Endodermal cell (in vitro differentiated cells): ENCODE data around the gene CACNA2D4. TPM values are rescaled to one million over a fixed set of nuclear protein-coding genes. Genes with fewer than 3 reads are reported as not detected.
"Not testable (repeated sequence)": the region's sequence is repeated elsewhere in the genome, so short reads cannot be mapped to it uniquely, and the experiment has no call there.

Source experiments
- DNase-seq: peaks from one replicate; pipeline ENCODE4 v3.0.0-alpha.2; 2017
- H3K27ac ChIP-seq: 2 replicates; pipeline ENCODE4 v1.5.1; 2013; ENCODE audit warnings: mild to moderate bottlenecking, low read depth, low read length, moderate library complexity
- H3K27me3 ChIP-seq: 2 replicates; pipeline ENCODE4 v1.6.1; 2013; ENCODE audit warnings: mild to moderate bottlenecking, low read length, moderate library complexity; ENCODE audit not compliant: insufficient read depth, control insufficient read depth, poor library complexity, severe bottlenecking
- H3K36me3 ChIP-seq: 2 replicates; pipeline ENCODE4 v1.7.0; 2013; ENCODE audit warnings: mild to moderate bottlenecking, low read length, moderate library complexity; ENCODE audit not compliant: control insufficient read depth, insufficient read depth
- H3K4me1 ChIP-seq: one replicate; pipeline ENCODE4 v1.7.0; 2013; ENCODE audit warnings: low read length; ENCODE audit not compliant: control insufficient read depth, insufficient read depth
- H3K4me3 ChIP-seq: 2 replicates; pipeline ENCODE4 v1.5.1; 2013; ENCODE audit warnings: mild to moderate bottlenecking, low read length, moderate library complexity
- H3K9ac ChIP-seq: 2 replicates; pipeline ENCODE4 v1.6.1; 2013; ENCODE audit warnings: mild to moderate bottlenecking, low read length, moderate library complexity; ENCODE audit not compliant: poor library complexity, severe bottlenecking; ENCODE audit errors: extremely low read depth
- H3K9me3 ChIP-seq: 2 replicates; pipeline ENCODE4 v1.6.1; 2013; ENCODE audit warnings: mild to moderate bottlenecking, low read length, moderate library complexity; ENCODE audit not compliant: control insufficient read depth
- H3K27ac Mint-ChIP-seq: 2 replicates; pipeline ENCODE4 v1.8.0; 2020; ENCODE audit warnings: mixed read lengths
- H3K27me3 Mint-ChIP-seq: 2 replicates; pipeline ENCODE4 v1.8.0; 2021; ENCODE audit warnings: mild to moderate bottlenecking, mixed read lengths; ENCODE audit not compliant: insufficient read depth
- H3K36me3 Mint-ChIP-seq: 2 replicates; pipeline ENCODE4 v1.8.0; 2020; ENCODE audit warnings: low read depth, mixed read lengths
- H3K4me1 Mint-ChIP-seq: 2 replicates; pipeline ENCODE4 v1.8.0; 2020; ENCODE audit warnings: mixed read lengths
- H3K4me3 Mint-ChIP-seq: 2 replicates; pipeline ENCODE4 v1.8.0; 2020; ENCODE audit warnings: mild to moderate bottlenecking, moderate library complexity, mixed read lengths
- H3K9me3 Mint-ChIP-seq: 2 replicates; pipeline ENCODE4 v1.8.0; 2020; ENCODE audit warnings: mild to moderate bottlenecking, mixed read lengths
- WGBS, 2 experiments: methylation state at CpG; one replicate each; pipeline versions ENCODE4 v1.1.5 to v1.1.7; 2013; ENCODE audit warnings: missing lambda C conversion rate in 2 of 2, mixed read lengths in 1 of 2; ENCODE audit not compliant: insufficient coverage in 1 of 2, insufficient read length in 1 of 2; 5-methylcytosine and 5-hydroxymethylcytosine counted together
- total RNA-seq, 2 donors: library from RNA; stranded (reverse); fragmentation: NEBNext Ultra II Directional in 1 of 2; extraction: Animal tissue kit (Norgen Biotek cat#: 25700) in 1 of 2; gene quantifications; 2 replicates in 1 of 2; 3 replicates in 1 of 2; pipeline ENCODE4 v1.2.1, GENCODE V29; 2021
- TF ChIP-seq, protein P1 (sequence below): fragments of 200-600 bp; sonication (generic); conservative IDR thresholded peaks from 2 replicates; pipeline ENCODE4 v1.5.0; 2021; ENCODE audit warnings: antibody characterized with exemption, mild to moderate bottlenecking

CACNA2D4 gene
- total RNA-seq, 2 donors from 2014 or later, result 4.3 to 5.7 TPM

DNA sequence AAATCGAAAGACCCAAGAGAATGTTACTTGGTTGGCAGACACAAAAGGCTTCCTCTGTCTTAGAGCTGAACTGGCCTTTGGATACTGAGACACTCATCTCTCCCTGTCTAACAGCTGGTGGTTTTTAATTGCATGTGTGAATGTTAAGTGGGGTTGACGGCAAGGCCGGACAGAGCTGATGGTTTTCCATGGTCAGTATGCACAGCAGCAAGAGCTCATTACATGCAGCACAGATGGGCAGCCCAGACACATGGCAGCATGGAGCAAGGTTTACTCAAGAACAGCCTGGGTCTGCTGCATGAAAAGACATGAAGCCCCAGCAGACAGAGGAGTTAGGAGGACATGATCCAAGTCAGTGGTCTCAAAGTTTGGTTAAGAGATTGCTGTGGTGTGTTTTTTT lies 27.8 kb upstream of the CACNA2D4 start:
- H3K27me3 Mint-ChIP-seq, result no peaks in the 10 kb centered on the region
- H3K4me3 Mint-ChIP-seq, result no peak overlapping the region
- H3K36me3 Mint-ChIP-seq, result peaks cover 82% of the 10 kb centered on the region
- Histone ChIP-seq H3K4me3 (no peak overlapping the region), H3K27me3 (no peaks in the 10 kb centered on the region), H3K27ac (no peak overlapping the region), H3K9me3 (peaks cover 7% of the 10 kb centered on the region), H3K36me3 (peaks cover 43% of the 10 kb centered on the region), H3K9ac (no peak overlapping the region), H3K4me1 (no peaks in the 10 kb centered on the region)
- TF ChIP-seq, protein P1, sequence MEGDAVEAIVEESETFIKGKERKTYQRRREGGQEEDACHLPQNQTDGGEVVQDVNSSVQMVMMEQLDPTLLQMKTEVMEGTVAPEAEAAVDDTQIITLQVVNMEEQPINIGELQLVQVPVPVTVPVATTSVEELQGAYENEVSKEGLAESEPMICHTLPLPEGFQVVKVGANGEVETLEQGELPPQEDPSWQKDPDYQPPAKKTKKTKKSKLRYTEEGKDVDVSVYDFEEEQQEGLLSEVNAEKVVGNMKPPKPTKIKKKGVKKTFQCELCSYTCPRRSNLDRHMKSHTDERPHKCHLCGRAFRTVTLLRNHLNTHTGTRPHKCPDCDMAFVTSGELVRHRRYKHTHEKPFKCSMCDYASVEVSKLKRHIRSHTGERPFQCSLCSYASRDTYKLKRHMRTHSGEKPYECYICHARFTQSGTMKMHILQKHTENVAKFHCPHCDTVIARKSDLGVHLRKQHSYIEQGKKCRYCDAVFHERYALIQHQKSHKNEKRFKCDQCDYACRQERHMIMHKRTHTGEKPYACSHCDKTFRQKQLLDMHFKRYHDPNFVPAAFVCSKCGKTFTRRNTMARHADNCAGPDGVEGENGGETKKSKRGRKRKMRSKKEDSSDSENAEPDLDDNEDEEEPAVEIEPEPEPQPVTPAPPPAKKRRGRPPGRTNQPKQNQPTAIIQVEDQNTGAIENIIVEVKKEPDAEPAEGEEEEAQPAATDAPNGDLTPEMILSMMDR, result no peak
- H3K27ac Mint-ChIP-seq, result no peak overlapping the region
- WGBS, 2 experiments, result 89 to 94% methylated on average over 3 of the region's 3 CpGs
- DNase-seq, result no peak
- peaks cover 18% of the 10 kb centered on the region for H3K9me3 Mint-ChIP-seq
- H3K4me1 Mint-ChIP-seq, result peaks cover 5% of the 10 kb centered on the region

DNA sequence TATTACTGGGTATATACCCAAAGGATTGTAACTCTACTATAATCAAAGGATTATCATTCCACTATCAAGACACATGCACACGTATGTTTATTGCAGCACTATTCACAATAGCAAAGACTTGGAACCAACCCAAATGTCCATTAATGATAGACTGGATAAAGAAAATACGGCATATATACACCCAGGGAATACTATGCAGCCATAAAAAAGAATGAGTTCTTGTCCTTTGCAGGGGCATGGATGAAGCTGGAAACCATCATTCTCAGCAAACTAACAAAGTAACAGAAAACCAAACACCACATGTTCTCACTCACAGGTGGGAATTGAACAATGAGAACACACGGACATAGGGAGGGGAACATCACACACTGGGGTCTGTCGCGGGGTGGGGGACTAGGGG lies 27.1 kb upstream of the CACNA2D4 start:
- H3K27me3 Mint-ChIP-seq, H3K27me3 ChIP-seq, DNase-seq, H3K4me1 ChIP-seq, H3K27ac Mint-ChIP-seq, H3K9ac ChIP-seq, H3K27ac ChIP-seq, H3K9me3 ChIP-seq, H3K4me1 Mint-ChIP-seq, H3K4me3 Mint-ChIP-seq, H3K4me3 ChIP-seq: not testable (repeated sequence)
- WGBS, 2 experiments, result 98 to 100% methylated on average over 2 to 5 of the region's 5 CpGs
- Mint-ChIP-seq H3K36me3 (peaks cover 83% of the 10 kb centered on the region), H3K9me3 (peaks cover 18% of the 10 kb centered on the region)
- H3K36me3 ChIP-seq, result peaks cover 40% of the 10 kb centered on the region

DNA sequence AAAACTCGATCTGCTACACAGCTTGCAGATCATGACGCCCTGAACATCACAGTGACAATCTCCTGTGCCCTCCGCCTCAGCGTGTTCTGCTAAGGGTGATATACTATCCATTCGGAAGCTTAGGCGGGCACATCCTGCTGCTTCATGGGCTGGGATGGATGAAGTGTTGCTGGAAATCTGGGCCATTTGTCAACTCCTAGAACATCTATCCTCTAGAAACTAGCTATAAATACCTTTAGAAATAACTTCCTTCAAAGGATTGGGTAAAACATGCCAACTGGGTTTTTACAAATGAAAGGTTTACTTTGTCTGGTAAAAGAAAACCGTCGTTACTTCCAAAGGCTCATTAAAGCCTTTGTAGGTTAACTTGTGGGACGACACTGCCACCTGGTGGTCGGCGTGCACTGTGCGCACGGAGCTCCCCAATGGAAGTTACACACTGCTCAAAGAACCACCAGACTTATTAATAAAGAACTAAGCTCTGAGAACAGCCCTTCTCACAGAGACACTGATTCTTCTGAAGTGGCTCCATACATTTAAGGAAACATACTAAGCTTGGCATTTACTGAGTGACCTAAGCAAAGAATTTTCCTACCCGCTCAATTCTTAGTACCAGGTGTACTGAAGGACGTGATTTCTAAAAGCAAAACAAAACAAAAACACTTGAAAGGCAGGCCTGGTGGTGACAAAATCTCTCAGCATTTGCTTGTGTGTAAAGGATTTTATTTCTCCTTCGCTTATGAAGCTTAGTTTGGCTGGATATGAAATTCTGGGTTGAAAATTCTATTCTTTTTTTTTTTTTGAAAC lies 21.6 kb upstream of the CACNA2D4 start:
- WGBS, 2 experiments, result 47 to 63% methylated on average over 11 to 16 of the region's 16 CpGs
- peaks cover 5% of the 10 kb centered on the region for H3K4me1 ChIP-seq

More for the DNA sequence above, 21.6 kb upstream of the CACNA2D4 start:
- Mint-ChIP-seq H3K4me1 (peaks cover 8% of the 10 kb centered on the region), H3K9me3 (peaks cover 12% of the 10 kb centered on the region), H3K36me3 (peaks cover 50% of the 10 kb centered on the region), H3K4me3 (no peak overlapping the region), H3K27me3 (no peaks in the 10 kb centered on the region), H3K27ac (no peak overlapping the region)
- Histone ChIP-seq H3K4me3 (no peak overlapping the region), H3K9me3 (no peaks in the 10 kb centered on the region), H3K36me3 (peaks cover 14% of the 10 kb centered on the region), H3K27me3 (no peaks in the 10 kb centered on the region), H3K27ac (no peak overlapping the region), H3K9ac (no peak overlapping the region)
- DNase-seq, result peak; percentile 95
- TF ChIP-seq, protein P1, result peak; percentile 100
